M059J (cell line): ENCODE data around the gene LBH. TPM values are rescaled to one million over a fixed set of nuclear protein-coding genes. Genes with fewer than 3 reads are reported as not detected.
A peak's percentile ranks its signal among the peaks of the same experiment; 100 is the strongest.

Source experiments
- DNase-seq: peaks from one replicate; pipeline ENCODE4 v3.0.0-alpha.2; 2012; ENCODE audit warnings: low read depth
- total RNA-seq: library from RNA; depleted of rRNA; stranded (reverse); fragments of >200 nt; shearing (Covaris generic); gene quantifications from 2 replicates; pipeline ENCODE4 v1.2.3, GENCODE V29; 2014

Gene LBH
- total RNA-seq, 1 experiment from 2014 or later = 38.9 TPM

GRCh38 chr2:30273574-30273929, 42.2 kb downstream of the LBH start:
- no peak for DNase-seq

GRCh38 chr2:30275256-30275655, 43.9 kb downstream of the LBH start:
- no peak for DNase-seq

GRCh38 chr2:30276455-30276911, 45.1 kb downstream of the LBH start:
- DNase-seq = no peak

- DNase-seq = no peak
Observed at GRCh38 chr2:30277582-30277981, 46.2 kb downstream of the LBH start.

- DNase-seq = no peak
Observed at GRCh38 chr2:30278419-30278818, 47.1 kb downstream of the LBH start.

GRCh38 chr2:30280596-30281434, 49.5 kb downstream of the LBH start:
- DNase-seq = no peak

- DNase-seq = no peak
Observed at GRCh38 chr2:30282081-30282480, 50.7 kb downstream of the LBH start.

- DNase-seq = no peak
Observed at GRCh38 chr2:30282721-30283120, 51.4 kb downstream of the LBH start.

- no peak for DNase-seq
Observed at GRCh38 chr2:30283931-30284565, 52.7 kb downstream of the LBH start.

GRCh38 chr2:30285758-30286157, 54.4 kb downstream of the LBH start:
- DNase-seq = no peak

GRCh38 chr2:30287190-30287840, 56.0 kb downstream of the LBH start:
- no peak for DNase-seq

- no peak for DNase-seq
Observed at GRCh38 chr2:30287857-30288513, 56.7 kb downstream of the LBH start.

GRCh38 chr2:30288561-30288960, 57.2 kb downstream of the LBH start:
- no peak for DNase-seq

- DNase-seq = peak; percentile 94
Observed at GRCh38 chr2:30293303-30293921, 62.1 kb downstream of the LBH start.

- no peak for DNase-seq
Observed at GRCh38 chr2:30294133-30294532, 62.8 kb downstream of the LBH start.

GRCh38 chr2:30296496-30296895, 65.2 kb downstream of the LBH start:
- no peak for DNase-seq

GRCh38 chr2:30298302-30298701, 67.0 kb downstream of the LBH start:
- no peak for DNase-seq

- DNase-seq = no peak
Observed at GRCh38 chr2:30300122-30300455, 68.8 kb downstream of the LBH start.

GRCh38 chr2:30300456-30301221, 69.3 kb downstream of the LBH start:
- DNase-seq = peak; percentile 40

GRCh38 chr2:30301551-30301950, 70.2 kb downstream of the LBH start:
- DNase-seq = no peak

GRCh38 chr2:30302566-30302965, 71.2 kb downstream of the LBH start:
- no peak for DNase-seq
